HG03139 (cell line): ENCODE results near the gene HOOK2.

Experiments
- ATAC-seq: cut with Tn5 transposase; IDR thresholded peaks from one replicate; pipeline ENCODE4 v1.9.1; 2021; ENCODE audit not compliant: unreplicated experiment

Gene HOOK2

DNA sequence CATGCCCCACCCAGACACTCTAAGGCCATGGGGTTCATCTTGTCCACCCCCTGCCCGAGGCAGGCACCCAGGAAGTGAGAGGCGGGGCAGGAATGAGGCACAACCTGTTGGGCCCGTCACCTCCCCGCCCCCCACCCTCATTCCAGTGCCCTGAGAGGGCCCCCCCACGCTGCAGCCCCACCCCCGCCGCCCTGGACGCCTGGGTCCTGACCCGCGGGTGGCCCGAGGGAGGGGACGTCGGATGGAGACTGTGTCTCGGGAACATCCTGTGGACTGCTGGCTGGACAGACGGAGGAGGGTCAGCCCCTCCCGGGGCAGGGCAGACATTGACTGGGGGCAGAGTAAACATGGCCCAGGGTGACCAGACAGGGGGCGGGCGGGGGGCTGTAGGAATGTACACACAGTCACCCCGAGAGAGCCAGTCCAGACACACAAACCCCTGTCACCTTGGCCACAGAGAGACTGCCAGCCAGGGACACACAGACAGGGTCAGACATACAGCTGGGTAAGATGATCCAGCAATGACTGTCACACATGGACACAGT lies 8.6 kb upstream of the HOOK2 start:
- ATAC-seq = no peak

DNA sequence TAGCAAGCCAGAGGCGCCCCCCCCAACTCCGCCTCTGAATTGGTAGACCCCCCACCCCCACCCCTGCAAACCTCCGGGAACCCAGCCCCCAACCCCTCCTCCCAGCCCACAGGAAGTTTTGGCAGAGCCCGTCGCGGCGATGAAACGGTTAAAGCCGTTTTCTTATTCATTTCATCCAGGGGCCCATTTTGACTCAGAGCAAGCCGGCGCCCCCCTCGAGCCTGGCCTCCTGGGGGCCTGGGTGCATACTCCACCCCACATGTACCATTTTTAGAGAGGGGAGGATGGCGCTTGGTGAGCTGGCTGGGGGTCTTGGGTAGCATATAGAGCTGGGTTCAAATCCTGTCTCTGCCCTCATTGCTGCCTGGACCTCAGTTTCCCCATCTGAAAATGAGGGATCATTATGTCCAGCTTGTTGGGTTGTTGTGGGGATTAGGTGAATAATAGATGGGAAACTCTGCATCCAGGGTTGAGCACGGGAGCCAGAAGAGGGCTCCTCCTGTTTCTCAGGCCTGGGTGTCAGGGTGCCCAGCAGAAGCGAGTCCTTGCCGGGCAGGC lies 8.0 kb upstream of the HOOK2 start:
- ATAC-seq = no peak

DNA sequence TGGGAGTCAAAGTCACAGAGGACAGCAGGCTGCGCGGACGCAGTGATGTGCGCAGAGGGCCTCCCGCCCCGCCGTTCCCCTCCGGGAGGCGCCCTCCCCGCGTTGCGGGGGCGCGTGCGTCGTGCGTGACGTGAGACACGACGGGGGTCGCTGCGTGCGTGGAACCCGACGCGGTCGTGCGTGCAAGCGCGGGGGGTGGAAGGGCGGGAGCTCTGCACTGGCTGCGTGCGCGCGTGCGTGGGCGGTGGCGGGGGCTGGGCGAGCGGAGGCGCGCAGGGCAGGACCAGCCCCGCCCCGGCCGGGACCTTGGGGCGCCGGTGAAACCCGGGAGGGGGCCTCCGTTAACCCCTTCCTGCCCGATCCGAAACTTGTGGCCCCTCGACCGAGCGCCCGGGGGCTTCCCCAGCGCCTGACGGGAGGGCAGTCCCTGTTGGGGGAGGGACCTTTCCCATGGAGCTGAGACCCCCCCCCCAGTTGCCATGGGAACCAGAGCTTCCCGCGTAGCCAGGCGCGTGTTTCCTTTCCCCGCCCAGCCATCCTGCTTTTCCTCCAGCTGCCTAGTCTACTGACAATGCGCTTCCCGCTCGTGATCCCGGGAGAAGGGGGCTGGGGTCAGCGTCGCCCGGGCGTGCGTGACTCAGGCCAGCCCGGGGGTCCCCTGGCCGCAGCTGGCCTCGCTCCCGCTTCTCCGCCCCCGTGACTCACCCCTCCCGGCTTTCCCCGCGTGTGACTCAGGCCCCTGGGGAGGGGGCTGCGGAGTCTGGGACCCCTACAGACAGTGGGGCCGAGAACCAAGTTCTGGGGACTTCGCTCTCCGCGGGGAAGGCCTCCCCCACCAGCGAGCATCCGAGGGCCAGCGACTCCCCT lies 7.3 kb upstream of the HOOK2 start:
- no peak for ATAC-seq

DNA sequence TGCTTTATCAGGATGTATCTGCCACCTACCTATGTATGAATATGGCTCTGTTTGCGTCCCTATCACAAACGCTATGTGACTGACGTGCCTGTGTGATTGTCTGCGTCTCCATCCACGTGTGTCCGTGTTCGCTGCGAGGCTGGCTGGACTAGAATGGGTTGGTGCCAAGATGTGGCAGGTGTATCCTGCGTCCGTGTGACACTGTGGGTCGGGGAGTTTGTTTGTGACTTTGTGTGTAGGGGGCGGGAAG lies 6.7 kb upstream of the HOOK2 start:
- ATAC-seq = no peak

DNA sequence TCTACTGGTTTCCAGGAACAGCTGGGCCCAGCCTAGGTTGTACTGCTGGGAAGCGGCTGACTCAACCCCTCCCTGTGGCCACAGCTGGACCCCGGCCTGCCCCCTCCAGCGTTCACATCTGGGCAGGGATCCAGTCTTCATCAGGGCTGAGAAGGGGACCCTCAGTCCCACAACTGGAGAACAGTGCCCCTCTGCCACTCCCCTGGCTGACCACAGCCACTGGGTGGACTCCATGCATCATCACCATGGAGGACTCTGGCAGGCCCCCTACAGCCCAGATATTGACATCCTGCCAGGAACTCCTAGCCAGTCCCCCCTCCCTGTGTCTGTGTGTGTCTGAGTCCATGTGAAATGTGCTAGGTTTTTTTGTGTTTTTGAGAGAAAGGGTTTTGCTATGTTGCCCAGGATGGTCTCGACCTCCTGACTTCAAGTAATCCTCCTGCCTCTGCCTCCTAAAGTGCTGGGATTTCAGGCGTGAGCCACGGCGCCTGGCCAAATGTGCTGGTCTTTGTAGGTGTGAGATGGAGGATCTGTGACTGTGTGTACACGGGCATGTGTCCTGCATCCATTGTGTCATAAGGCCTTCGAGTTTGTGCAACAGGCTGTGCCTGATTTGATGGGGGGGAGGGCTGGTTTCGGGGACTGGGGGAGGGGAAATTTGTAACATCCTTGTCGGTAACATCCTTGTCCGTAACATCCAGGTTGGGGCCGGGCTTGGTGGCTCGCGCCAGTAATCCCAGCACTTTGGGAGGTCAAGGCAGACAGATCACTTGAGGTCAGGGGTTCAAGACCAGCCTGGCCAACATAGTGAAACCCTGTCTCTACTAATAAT lies 4.0 kb upstream of the HOOK2 start:
- no peak for ATAC-seq

DNA sequence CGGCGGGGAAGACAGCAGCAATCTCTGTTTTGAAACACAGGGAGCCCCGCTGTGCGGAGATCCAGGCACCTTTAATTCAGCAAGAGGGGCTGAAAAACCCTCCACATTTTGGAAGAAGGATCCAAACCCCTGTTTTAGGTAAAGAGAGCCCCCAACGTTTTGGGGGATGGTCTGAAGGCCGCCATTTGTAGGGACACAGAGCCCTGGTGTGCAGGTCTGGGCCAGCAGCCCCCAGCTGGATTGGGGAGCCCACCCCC lies 3.5 kb upstream of the HOOK2 start:
- no peak for ATAC-seq

DNA sequence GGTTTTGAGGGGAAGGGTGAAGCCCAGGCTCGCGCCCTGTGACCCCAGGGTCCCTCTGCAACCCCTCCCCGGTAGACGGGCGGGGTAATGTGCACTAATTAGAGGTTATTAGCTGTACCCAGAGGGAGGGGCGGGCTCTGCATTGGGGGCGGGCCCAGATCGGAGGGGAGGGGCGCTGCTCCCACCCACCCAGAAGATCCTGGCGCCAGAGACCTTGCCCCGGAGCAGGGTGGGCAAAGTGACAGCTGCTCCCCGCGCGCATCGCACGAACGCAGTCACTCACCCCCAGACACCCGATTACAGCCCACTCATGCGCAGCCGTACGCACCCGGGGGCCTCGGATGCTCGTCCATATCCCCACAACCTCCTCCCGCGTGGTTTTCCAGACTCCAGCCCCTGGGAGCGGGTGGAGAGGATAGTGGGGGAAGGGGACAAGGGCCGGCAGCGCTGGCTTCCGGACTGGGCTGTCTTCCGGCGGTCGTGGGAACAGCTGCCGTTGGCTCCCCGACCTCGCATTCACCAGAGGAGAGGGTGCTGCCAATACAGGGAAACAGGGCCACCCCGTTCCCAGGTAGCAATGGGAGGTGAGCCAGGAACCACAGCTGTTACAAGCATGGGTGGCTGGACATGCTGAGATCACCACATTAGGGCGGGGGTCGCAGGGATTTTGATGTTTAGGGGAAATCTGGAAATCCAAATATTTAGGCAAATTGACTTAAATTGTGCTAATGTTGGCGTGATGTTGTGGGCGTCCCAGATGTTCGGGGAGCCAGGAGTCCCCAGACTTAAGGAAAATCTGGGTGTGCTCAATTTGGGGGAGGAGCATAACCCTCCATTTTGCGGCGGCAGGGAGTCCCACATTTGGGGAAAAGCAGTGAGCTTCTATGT lies 2.9 kb upstream of the HOOK2 start:
- ATAC-seq = no peak

DNA sequence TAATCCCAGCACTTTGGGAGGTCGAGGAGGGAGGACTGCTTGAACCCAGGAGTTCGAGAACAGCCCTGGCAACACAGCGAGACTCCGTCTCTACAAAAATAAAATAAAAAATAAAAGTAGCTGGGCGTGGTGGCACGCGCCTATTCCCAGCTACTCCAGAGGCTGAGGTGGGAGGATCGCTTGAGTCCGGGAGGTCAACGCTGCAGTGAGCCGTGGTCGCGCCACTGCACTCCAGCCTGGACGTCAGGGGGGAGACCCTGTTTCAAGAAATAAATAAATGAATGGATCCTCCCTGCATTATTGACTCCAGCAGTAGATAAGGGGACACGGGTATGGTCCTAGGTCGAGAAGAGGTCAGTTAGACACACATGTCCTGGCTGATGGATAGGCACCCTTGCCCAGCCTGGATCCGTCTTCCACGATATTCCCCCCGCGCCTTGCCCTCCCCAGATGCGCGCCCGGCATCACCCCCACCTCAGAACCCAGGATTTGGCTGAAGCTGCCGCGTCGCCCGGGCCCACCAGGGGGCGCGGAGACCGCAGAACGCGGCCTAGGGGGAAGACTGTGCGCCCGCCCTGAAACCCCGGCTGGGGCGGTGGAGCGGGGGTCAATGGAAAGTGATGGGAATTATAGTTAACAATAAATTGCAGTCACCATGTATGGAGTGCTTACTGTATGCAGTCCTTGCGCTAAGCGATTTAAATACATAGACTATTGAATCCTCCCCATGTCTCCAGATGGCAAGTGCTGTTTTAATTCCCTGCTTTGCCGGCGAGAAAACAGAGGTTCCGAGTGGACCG lies 2.1 kb upstream of the HOOK2 start:
- no peak for ATAC-seq

DNA sequence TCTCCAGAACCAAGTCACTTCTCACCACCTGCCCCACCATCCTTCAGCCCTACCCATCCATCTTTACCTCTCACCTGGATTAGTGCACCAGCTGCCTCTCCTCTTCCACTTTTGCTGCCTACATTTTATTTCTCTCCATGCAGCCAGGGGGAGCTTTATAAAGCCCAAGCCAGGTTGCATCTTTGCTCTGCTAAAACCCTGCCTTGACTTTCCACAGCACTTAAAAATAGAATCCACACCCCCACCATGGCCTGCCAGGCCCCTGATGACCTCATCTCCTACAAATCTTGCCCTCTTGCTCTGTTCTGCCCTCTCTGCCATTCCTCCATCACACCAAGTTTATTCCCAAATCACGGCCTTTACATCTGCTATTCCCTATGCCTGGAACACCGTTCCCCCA lies 1.8 kb downstream of the HOOK2 start:
- ATAC-seq = no peak

DNA sequence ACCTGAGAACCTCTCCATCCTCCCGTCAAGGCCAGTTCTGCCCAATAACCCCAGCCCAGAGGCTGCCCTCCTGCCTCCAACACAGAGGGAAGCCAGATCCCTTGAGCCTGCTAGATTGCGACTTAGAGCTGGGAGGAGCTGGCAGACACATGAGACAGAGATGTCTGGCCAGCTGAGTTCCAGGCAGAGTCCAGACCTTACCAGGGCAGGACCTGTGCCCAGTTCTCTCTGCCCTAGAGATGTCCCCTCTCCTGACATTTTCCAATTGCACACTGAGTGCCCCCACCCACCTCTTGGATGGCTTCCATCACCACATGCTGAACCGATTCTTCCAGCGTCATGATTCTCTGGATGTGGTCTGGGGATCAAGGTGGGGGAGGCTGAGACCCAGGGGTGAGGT lies 3.0 kb downstream of the HOOK2 start:
- no peak for ATAC-seq

DNA sequence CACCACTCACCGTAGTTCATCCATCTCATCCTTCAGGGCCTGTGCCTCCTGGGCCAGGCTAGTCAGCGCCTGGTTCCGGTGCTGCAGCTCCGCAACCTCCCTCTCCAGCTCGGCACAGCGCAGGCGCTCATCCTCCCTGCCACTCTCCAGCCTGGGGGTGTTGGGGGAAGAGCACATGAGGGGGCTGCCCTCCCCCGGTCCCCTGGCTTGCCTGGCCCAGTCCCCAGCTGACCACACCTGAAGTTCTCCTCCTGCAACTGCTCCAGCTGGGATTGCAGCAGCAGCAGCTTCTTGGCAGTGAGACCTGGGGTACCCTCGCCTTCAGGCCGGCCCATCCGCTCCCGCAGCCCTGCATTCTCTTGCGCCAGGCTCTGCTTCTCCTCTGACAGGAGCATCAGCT lies 4.4 kb downstream of the HOOK2 start:
- no peak for ATAC-seq

DNA sequence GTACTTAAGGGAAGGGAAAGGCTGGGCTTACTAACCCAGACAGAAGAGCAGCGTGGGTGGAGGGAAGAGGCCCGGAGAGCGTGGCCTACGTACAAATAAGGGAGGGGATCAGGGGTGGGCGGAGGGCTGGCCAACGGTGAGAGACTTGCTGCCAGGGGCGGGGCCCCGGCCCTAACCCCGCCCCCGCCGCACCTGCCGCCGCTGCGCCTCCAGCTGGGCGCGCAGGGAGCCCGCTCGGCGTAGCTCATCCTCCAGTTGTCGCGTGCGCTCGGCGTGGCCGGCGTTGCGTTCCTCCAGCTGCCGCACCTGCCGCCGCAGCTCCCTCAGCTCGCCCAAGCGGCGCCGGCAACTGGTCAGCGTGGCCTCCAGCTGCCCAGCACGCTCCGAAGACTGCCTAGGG lies 5.7 kb downstream of the HOOK2 start:
- no peak for ATAC-seq

DNA sequence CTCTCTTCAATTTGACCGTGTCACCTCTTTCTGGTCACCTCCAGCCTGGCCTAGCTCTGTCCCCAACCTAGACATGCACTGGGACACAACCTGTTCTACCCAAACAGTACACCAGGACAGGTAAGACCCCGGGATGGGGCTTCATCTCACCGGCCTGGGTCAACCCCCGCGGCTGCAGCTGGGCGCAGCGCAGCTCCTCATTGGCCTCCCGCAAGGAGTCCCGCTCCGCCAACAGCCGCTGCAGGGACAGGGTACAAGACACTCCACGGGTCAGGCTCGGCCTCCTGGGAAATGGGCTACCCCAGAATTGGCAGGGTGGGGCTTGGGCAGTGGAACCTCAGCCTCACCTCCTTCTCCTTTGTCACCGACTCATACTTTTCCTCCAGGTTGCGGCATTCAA lies 7.7 kb downstream of the HOOK2 start:
- no peak for ATAC-seq

DNA sequence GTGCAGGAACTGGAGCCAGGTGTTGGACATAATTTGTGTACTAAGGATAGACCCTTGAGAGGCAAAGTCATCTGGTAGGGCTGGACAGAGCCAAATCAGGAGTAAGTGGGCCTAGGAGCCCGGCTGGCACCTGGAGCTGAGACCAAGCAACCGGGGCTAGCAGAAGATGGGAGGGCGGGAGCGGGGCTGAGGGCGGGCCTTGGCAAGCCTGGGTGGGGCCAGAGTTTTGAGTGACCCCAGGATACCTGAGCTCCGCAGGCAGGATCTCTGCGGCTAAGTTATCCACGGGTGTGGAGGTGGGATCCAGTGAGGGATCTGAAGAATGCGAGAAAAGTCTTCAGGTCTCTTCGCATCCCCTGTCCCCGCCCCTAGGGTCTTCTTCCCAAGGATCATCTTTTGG lies 8.2 kb downstream of the HOOK2 start:
- ATAC-seq = no peak

DNA sequence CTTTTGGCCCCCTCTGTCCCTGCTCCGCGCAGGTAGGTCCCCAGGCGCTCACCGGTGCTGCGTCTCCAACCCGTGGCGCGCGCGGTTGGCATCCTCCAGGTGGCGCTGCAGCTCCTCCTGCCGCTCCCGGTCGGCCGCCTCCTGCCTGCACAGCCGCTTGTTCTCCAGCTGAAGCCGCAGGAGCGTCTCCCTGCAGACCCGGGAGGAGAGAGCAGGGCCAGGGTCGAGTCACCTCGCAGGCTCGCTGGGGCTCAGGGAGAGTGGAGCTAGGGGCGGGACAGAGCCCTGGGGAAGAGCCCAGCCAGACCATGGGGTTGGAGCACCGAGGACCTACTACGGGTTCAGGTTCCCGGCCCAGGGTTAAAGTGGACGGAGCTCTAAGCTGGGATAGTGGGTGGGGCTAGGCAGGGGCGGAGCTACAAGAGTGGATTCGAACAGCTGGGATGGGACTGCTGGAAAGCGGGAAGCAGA lies 9.3 kb downstream of the HOOK2 start:
- ATAC-seq = peak; percentile 50

DNA sequence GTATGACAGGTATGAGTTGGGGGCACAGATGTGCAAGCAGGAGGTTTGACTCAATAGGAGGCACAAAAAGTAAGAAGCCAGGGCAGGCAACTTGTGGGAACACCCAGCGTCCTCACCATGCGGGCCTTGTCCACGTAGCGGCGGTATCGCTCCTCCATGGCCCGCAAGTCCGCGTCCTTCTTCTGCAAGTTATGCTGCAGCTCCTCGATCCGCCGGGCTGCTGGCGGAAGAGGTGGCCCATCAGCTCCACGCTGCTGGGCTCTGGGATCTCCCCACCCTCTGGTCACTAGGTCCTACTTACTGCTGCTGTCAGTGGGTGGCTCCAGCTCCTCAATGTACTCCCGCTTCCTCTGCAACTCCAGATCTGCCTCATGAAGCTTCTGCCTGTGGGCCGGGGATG lies 10.7 kb downstream of the HOOK2 start:
- no peak for ATAC-seq

DNA sequence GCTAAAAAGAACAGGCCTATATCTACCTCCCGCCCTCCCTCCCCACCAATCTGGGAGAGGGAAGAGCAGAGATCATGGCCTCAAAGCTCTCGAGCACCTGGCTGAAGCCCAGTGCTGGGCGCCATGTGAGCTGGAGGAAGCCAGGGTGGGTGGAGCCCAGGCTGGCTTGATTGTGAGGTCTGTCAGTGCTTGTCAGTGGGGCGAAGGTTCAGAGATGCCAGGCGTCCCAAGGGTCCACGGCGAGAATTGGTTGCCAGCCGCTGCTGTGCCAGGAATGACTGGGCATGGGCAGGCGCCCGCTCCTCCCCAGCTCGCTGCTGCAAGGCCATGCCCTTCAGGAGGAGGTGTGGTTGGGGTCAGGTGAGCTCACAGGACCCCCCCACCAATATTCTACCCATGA lies 12.3 kb downstream of the HOOK2 start:
- ATAC-seq = no peak

DNA sequence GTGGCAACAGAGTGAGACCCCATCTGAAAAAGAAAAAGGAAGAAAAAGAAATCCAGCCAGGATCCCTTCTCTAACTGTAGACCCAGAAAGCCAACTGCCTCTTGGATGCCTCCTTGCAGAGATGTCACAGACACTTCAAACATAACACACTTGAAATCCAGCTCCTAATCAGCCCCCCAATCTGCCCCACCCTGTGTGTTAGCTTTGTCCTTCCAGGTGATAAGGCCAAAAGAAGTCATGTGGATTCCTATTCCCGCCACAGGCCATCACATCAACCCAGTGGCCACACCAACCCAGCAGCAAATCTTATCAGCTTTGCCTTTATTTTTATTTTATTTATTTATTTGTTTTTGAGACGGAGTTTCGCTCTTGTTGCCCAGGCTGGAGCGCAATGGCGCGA lies 15.7 kb downstream of the HOOK2 start:
- ATAC-seq = no peak

DNA sequence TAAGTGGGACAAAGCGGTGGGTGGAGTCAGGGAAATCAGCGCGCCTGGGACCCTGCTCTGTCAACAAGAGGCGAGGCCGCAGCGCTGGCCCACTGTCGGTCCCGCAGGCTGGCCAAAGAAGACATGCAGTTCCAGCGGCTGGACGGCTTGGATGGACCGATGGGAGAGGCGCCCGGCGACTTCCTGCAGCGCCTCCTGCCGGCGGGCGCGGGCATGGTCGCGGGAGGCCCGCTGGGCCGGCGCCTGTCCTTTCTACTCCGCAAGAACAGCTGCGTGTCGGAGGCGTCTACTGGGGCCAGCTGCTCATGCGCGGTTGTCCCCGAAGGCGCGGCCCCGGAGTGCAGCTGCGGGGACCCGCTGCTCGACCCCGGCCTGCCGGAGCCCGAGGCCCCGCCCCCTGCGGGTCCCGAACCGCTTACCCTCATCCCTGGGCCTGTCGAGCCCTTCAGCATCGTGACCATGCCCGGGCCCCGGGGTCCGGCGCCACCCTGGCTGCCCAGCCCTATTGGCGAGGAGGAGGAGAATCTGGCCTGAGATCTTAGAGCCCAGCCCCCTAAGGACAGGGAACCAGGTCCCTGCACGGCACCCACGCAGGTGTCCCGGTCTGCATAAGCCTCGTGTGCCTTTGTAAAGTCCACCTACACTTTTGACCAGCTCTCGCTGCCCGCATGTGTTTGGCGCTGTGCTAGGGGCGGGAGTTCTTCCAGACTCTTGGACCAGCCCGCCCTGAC lies 17.6 kb downstream of the HOOK2 start:
- no peak for ATAC-seq
